WERI-Rb-1 (cell line): ENCODE results near the gene ARID1B.

Experiments used
- DNase-seq: peaks from one replicate; pipeline ENCODE4 v3.0.0-alpha.2; 2020
- H3K27ac ChIP-seq: fragments of 250-450 bp; sonication (Bioruptor Pico); 2 replicates; pipeline ENCODE4 v1.5.1; 2020; ENCODE audit warnings: mild to moderate bottlenecking, moderate library complexity
- H3K27me3 ChIP-seq: fragments of 250-450 bp; sonication (Bioruptor Pico); 2 replicates; pipeline ENCODE4 v1.5.1; 2021; ENCODE audit warnings: mild to moderate bottlenecking, low read depth, moderate library complexity; ENCODE audit not compliant: insufficient read depth, severe bottlenecking
- H3K36me3 ChIP-seq: fragments of 250-450 bp; sonication (Bioruptor Pico); 2 replicates; pipeline ENCODE4 v1.5.1; 2020; ENCODE audit warnings: mild to moderate bottlenecking, moderate library complexity
- H3K4me3 ChIP-seq: 2 replicates; pipeline ENCODE4 v1.5.1; 2011; ENCODE audit warnings: low read depth, mild to moderate bottlenecking, control low read depth, low read length
- H3K9me3 ChIP-seq: fragments of 250-450 bp; sonication (Bioruptor Pico); 2 replicates; pipeline ENCODE4 v1.5.1; 2021; ENCODE audit warnings: mild to moderate bottlenecking, moderate library complexity; ENCODE audit not compliant: severe bottlenecking
- TF ChIP-seq, protein P1 (sequence below): IDR thresholded peaks from 2 replicates; pipeline ENCODE4 v1.5.1; 2011; ENCODE audit warnings: low read depth, mild to moderate bottlenecking, control low read depth, inconsistent platforms, low read length

ARID1B gene

DNA sequence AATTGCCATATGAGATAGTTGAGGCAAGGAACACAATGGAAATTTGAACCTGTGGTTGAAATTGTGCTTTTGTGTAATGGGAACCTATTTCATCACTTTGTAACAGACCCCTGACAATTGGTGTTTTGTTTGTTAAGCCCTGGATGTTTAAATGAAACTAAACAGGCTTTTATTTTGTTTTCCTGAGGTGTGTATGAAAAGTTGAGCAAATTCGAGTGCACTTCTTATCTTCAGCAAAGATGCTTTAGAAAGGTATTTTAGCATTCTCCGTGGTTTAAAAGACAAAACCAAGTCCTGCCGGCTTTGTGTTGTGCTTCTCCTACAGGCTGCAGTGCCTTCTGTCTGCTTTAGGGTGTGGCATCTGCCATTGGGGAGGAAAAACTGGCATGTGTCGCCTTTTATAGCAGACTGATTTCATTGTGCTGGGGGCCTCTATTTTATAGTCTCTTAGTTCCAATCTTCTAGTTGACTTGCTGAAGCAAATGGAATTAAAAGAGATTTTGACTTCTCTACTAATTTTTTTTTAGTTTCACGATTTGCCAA, 2.2 kb upstream of the ARID1B start:
- Histone ChIP-seq H3K27ac (peak overlapping the region; percentile 3), H3K36me3 (peaks cover 4% of the 10 kb centered on the region; the same call in 1 of the 2 replicates), H3K4me3 (no peak overlapping the region), H3K27me3 (no peaks in the 10 kb centered on the region), H3K9me3 (no peaks in the 10 kb centered on the region)
- DNase-seq: peak; percentile 45
- TF ChIP-seq, protein P1, sequence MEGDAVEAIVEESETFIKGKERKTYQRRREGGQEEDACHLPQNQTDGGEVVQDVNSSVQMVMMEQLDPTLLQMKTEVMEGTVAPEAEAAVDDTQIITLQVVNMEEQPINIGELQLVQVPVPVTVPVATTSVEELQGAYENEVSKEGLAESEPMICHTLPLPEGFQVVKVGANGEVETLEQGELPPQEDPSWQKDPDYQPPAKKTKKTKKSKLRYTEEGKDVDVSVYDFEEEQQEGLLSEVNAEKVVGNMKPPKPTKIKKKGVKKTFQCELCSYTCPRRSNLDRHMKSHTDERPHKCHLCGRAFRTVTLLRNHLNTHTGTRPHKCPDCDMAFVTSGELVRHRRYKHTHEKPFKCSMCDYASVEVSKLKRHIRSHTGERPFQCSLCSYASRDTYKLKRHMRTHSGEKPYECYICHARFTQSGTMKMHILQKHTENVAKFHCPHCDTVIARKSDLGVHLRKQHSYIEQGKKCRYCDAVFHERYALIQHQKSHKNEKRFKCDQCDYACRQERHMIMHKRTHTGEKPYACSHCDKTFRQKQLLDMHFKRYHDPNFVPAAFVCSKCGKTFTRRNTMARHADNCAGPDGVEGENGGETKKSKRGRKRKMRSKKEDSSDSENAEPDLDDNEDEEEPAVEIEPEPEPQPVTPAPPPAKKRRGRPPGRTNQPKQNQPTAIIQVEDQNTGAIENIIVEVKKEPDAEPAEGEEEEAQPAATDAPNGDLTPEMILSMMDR: no peak

DNA sequence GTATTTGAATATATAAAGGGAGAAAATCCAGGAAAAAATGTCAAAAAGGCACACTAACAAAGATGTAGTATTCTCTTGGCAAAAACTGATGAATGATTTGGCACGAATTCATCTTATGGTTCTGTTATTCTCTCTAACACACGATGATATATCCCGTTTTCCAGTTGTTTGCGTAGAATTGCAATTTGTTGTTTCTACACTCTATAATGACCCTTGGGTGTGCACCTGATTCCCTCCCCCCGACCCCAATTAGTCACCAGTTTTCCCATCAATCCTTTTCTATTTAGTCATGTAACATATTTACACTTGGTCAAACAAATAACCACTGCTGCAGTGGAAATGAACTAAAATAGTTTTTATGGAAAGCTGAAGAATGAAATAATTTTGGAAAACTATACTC, 1.5 kb upstream of the ARID1B start:
- no peak for DNase-seq
- TF ChIP-seq, protein P1: no peak
- Histone ChIP-seq H3K4me3 (no peak overlapping the region), H3K9me3 (no peaks in the 10 kb centered on the region), H3K27ac (no peak overlapping the region), H3K27me3 (no peaks in the 10 kb centered on the region), H3K36me3 (peaks cover 4% of the 10 kb centered on the region; the same call in 1 of the 2 replicates)

DNA sequence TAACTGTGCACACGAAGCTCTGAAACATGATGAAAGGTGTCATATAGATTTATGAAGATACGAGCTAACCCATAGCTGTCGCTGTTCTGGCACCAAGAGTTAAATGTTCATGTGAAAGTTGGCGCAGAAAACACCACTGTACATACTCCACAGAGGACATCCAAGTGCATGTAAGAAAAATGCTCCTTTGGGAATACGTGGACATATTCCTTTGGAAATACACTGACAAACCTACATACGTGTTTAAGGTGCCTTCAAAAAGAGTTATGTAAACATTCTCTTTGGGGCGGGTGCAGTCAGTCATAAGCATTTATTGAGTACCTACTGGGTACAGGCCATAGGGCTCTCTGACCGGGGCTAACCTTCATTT, 723 bp upstream of the ARID1B start:
- DNase-seq: no peak
- H3K27ac ChIP-seq: peak overlapping the region; percentile 98
- TF ChIP-seq, protein P1: no peak
- no peaks in the 10 kb centered on the region for H3K27me3 ChIP-seq
- H3K9me3 ChIP-seq: no peaks in the 10 kb centered on the region
- peak overlapping the region; percentile 53 for H3K4me3 ChIP-seq
- peaks cover 4% of the 10 kb centered on the region; the same call in 1 of the 2 replicates for H3K36me3 ChIP-seq

DNA sequence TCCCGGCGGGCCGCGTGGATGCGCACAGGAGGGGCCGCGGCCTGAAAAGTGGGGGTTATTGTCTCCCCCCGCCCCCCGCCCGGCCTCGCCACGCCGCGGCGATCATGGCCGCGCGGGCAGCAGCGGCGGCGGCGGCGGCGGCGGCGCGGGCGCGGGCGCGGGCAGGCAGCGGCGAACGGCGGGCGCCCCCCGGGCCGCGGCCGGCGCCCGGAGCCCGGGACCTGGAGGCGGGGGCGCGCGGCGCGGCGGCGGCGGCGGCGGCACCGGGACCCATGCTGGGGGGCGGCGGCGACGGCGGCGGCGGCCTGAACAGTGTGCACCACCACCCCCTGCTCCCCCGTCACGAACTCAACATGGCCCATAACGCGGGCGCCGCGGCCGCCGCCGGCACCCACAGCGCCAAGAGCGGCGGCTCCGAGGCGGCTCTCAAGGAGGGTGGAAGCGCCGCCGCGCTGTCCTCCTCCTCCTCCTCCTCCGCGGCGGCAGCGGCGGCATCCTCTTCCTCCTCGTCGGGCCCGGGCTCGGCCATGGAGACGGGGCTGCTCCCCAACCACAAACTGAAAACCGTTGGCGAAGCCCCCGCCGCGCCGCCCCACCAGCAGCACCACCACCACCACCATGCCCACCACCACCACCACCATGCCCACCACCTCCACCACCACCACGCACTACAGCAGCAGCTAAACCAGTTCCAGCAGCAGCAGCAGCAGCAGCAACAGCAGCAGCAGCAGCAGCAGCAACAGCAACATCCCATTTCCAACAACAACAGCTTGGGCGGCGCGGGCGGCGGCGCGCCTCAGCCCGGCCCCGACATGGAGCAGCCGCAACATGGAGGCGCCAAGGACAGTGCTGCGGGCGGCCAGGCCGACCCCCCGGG, 637 bp downstream of the ARID1B start:
- DNase-seq: peak; percentile 57
- H3K9me3 ChIP-seq: no peaks in the 10 kb centered on the region
- peak overlapping the region; percentile 99 for H3K27ac ChIP-seq
- H3K36me3 ChIP-seq: peaks cover 4% of the 10 kb centered on the region; the same call in 1 of the 2 replicates
- peak overlapping the region; percentile 60 for H3K4me3 ChIP-seq
- no peaks in the 10 kb centered on the region for H3K27me3 ChIP-seq
- TF ChIP-seq, protein P1: no peak

DNA sequence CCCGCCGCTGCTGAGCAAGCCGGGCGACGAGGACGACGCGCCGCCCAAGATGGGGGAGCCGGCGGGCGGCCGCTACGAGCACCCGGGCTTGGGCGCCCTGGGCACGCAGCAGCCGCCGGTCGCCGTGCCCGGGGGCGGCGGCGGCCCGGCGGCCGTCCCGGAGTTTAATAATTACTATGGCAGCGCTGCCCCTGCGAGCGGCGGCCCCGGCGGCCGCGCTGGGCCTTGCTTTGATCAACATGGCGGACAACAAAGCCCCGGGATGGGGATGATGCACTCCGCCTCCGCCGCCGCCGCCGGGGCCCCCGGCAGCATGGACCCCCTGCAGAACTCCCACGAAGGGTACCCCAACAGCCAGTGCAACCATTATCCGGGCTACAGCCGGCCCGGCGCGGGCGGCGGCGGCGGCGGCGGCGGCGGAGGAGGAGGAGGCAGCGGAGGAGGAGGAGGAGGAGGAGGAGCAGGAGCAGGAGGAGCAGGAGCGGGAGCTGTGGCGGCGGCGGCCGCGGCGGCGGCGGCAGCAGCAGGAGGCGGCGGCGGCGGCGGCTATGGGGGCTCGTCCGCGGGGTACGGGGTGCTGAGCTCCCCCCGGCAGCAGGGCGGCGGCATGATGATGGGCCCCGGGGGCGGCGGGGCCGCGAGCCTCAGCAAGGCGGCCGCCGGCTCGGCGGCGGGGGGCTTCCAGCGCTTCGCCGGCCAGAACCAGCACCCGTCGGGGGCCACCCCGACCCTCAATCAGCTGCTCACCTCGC, 1.5 kb downstream of the ARID1B start:
- peak; percentile 54 for DNase-seq
- H3K4me3 ChIP-seq: peak overlapping the region; percentile 60
- peaks cover 4% of the 10 kb centered on the region; the same call in 1 of the 2 replicates for H3K36me3 ChIP-seq
- no peaks in the 10 kb centered on the region for H3K9me3 ChIP-seq
- H3K27ac ChIP-seq: peak overlapping the region; percentile 99
- TF ChIP-seq, protein P1: no peak
- no peaks in the 10 kb centered on the region for H3K27me3 ChIP-seq
